ENCODE data around the gene SLC16A1.

GRCh38 chr1:112964347-112964746, 8.4 kb upstream of the SLC16A1 start:
- TF ChIP-seq, protein P1, sequence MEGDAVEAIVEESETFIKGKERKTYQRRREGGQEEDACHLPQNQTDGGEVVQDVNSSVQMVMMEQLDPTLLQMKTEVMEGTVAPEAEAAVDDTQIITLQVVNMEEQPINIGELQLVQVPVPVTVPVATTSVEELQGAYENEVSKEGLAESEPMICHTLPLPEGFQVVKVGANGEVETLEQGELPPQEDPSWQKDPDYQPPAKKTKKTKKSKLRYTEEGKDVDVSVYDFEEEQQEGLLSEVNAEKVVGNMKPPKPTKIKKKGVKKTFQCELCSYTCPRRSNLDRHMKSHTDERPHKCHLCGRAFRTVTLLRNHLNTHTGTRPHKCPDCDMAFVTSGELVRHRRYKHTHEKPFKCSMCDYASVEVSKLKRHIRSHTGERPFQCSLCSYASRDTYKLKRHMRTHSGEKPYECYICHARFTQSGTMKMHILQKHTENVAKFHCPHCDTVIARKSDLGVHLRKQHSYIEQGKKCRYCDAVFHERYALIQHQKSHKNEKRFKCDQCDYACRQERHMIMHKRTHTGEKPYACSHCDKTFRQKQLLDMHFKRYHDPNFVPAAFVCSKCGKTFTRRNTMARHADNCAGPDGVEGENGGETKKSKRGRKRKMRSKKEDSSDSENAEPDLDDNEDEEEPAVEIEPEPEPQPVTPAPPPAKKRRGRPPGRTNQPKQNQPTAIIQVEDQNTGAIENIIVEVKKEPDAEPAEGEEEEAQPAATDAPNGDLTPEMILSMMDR (IDR thresholded peaks at IDR 0.05; ENCODE audit: low read depth, low read length), result no peak
- TF ChIP-seq EZH2phosphoT487 (IDR thresholded peaks at IDR 0.05; ENCODE audit: low read depth), result no peak
